Keratinocyte (primary cell): Measurements from ENCODE around the gene RPUSD4. TPM values are rescaled to one million over a fixed set of nuclear protein-coding genes. Genes with fewer than 3 reads are reported as not detected.

ENCODE experiments used
- DNase-seq: peaks from one replicate; pipeline ENCODE4 v3.0.0-alpha.2; 2011; ENCODE audit warnings: low read depth, missing footprints, low spot score
- FAIRE-seq: peaks from 2 replicates; lab custom pipeline; 2011; peaks lifted over from hg19 to GRCh38; lab: Jason Lieb, UNC
- H2AFZ ChIP-seq: 2 replicates; pipeline ENCODE4 v1.6.0; 2012; ENCODE audit warnings: low read length, control low read depth, inconsistent platforms; ENCODE audit not compliant: control insufficient read depth
- H3K27ac ChIP-seq: 2 replicates; pipeline ENCODE4 v1.5.1; 2011; ENCODE audit warnings: low read length; ENCODE audit not compliant: control insufficient read depth, insufficient read depth
- H3K27me3 ChIP-seq: 3 replicates; pipeline ENCODE4 v1.6.0; 2011; ENCODE audit warnings: low read length; ENCODE audit not compliant: control insufficient read depth, insufficient read depth; ENCODE audit errors: extremely low read depth
- H3K36me3 ChIP-seq, 2 experiments: 2 replicates in 1 of 2; 3 replicates in 1 of 2; pipeline ENCODE4 v1.5.1; 2011; ENCODE audit warnings: low read length in 2 of 2, mild to moderate bottlenecking in 1 of 2; ENCODE audit not compliant: control insufficient read depth in 2 of 2, insufficient read depth in 2 of 2; ENCODE audit errors: extremely low read depth in 1 of 2
- H3K4me1 ChIP-seq: 3 replicates; pipeline ENCODE4 v1.5.1; 2011; ENCODE audit warnings: low read length; ENCODE audit not compliant: control insufficient read depth, insufficient read depth; ENCODE audit errors: extremely low read depth
- H3K4me2 ChIP-seq: 3 replicates; pipeline ENCODE4 v1.6.0; 2011; ENCODE audit warnings: low read depth, low read length; ENCODE audit not compliant: control insufficient read depth, insufficient read depth; ENCODE audit errors: extremely low read depth
- H3K4me3 ChIP-seq, 3 experiments: fragments of 200-600 bp in 1 of 3; sonication (generic) in 1 of 3; 2 replicates in 2 of 3; 3 replicates in 1 of 3; pipeline ENCODE4 v1.5.1; 2011 to 2016; ENCODE audit warnings: low read length in 3 of 3, mild to moderate bottlenecking in 3 of 3, control low read depth in 2 of 3, inconsistent platforms in 1 of 3, low read depth in 1 of 3, mixed read lengths in 1 of 3, mixed run types in 1 of 3, moderate library complexity in 1 of 3; ENCODE audit not compliant: control insufficient read depth in 2 of 3, insufficient read depth in 2 of 3; ENCODE audit errors: extremely low read depth in 1 of 3
- H3K79me2 ChIP-seq: 2 replicates; pipeline ENCODE4 v1.6.0; 2012; ENCODE audit warnings: low read length; ENCODE audit not compliant: control insufficient read depth, insufficient read depth
- H3K9ac ChIP-seq: 3 replicates; pipeline ENCODE4 v1.6.0; 2011; ENCODE audit warnings: low read length; ENCODE audit not compliant: control insufficient read depth, insufficient read depth; ENCODE audit errors: extremely low read depth
- H3K9me1 ChIP-seq: 3 replicates; pipeline ENCODE4 v1.6.0; 2011; ENCODE audit warnings: low read length; ENCODE audit not compliant: control insufficient read depth, insufficient read depth; ENCODE audit errors: extremely low read depth
- H3K9me3 ChIP-seq: 2 replicates; pipeline ENCODE4 v1.5.1; 2012; ENCODE audit warnings: low read depth, low read length; ENCODE audit not compliant: control insufficient read depth
- H4K20me1 ChIP-seq: 3 replicates; pipeline ENCODE4 v1.6.0; 2011; ENCODE audit warnings: low read length; ENCODE audit not compliant: control insufficient read depth, insufficient read depth; ENCODE audit errors: extremely low read depth
- EZH2 ChIP-seq: IDR thresholded peaks from one replicate; pipeline ENCODE4 v1.6.1; 2012; ENCODE audit warnings: inconsistent platforms, mild to moderate bottlenecking, low read length, moderate library complexity
- dilution Hi-C: fragments of 300-500 bp; cut with MboI; formaldehyde crosslinking; loops from one replicate; pipeline ENCODE4 v1.7.0; 2020; ENCODE audit warnings: low sequenced_read_pairs; ENCODE audit not compliant: extremely low pct_ligation_motif_present
- polyA plus RNA-seq, 5 experiments: library from polyadenylated mRNA; depleted of rRNA in 3 of 5; stranded (reverse) in 3 of 5; stranded (forward) in 1 of 5; unstranded in 1 of 5; fragments of >200 nt; gene quantifications; 1 replicate in 1 of 5; 2 replicates in 3 of 5; 3 replicates in 1 of 5; pipeline versions ENCODE4 v1.2.1 to v1.2.3, GENCODE V29; 2011 to 2012; ENCODE audit warnings: missing spikeins in 2 of 5, low read depth in 1 of 5, low replicate concordance in 1 of 5
- TF ChIP-seq, protein P1 (sequence below), 3 experiments: IDR thresholded peaks in 1 of 3; conservative IDR thresholded peaks in 1 of 3; optimal IDR thresholded peaks in 1 of 3; 2 replicates in 2 of 3; 3 replicates in 1 of 3; pipeline versions ENCODE3 to v1.5.1; 2011; ENCODE audit warnings: low read length in 3 of 3, mild to moderate bottlenecking in 3 of 3, moderate library complexity in 2 of 3, control low read depth in 1 of 3, inconsistent platforms in 1 of 3; ENCODE audit not compliant: insufficient read depth in 2 of 3; ENCODE audit errors: extremely low read depth in 1 of 3

Gene RPUSD4
- polyA plus RNA-seq, 1 donor (not counting 4 experiments of a cell fraction or from before 2014, with no cell fraction given): 23.8 TPM

DNA sequence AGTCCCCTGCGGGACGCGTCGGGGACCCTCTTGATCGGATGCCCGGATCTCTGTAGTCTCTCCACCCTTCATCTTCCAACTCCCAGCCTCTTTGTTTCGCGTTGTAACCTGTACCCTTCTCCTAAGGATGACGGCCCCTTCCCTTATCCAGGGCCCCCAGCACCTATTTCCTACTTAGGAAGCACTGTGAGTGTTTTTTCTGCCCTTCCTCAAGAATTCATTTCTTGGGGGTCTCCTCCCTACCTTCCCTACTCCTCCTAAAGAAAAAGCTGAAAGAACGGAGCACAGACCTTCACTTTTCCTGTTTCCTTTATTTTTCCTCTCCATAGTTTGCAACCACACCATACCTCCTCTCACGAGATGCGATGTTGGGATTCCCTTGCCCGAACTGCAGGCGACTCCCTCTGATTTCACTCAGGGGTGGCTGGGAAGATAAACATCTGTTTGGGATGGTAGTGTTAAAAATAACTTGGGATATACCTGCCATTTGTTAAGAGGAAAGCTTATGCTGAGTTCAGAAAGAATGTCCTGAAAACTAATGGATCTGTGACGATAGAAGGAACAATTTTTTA lies 725 bp upstream of the RPUSD4 start:
- FAIRE-seq (no peak), DNase-seq (no peak)
- H3K36me3 ChIP-seq: peaks cover 6 to 8% of the 10 kb centered on the region in 2 experiments
- peak overlapping the region; percentile 83 for H2AFZ ChIP-seq
- peaks cover 50% of the 10 kb centered on the region for H3K79me2 ChIP-seq
- peak overlapping the region; percentile 75 for H3K27ac ChIP-seq
- no peaks in the 10 kb centered on the region for H3K9me3 ChIP-seq
- H3K27me3 ChIP-seq: no peaks in the 10 kb centered on the region
- H3K9ac ChIP-seq: peak overlapping the region; percentile 97
- H3K4me1 ChIP-seq: peaks cover 16% of the 10 kb centered on the region
- TF ChIP-seq, protein P1, sequence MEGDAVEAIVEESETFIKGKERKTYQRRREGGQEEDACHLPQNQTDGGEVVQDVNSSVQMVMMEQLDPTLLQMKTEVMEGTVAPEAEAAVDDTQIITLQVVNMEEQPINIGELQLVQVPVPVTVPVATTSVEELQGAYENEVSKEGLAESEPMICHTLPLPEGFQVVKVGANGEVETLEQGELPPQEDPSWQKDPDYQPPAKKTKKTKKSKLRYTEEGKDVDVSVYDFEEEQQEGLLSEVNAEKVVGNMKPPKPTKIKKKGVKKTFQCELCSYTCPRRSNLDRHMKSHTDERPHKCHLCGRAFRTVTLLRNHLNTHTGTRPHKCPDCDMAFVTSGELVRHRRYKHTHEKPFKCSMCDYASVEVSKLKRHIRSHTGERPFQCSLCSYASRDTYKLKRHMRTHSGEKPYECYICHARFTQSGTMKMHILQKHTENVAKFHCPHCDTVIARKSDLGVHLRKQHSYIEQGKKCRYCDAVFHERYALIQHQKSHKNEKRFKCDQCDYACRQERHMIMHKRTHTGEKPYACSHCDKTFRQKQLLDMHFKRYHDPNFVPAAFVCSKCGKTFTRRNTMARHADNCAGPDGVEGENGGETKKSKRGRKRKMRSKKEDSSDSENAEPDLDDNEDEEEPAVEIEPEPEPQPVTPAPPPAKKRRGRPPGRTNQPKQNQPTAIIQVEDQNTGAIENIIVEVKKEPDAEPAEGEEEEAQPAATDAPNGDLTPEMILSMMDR (optimal IDR thresholded peaks at IDR 0.05 in 1 of 3, IDR thresholded peaks at IDR 0.05 in 1 of 3, conservative IDR thresholded peaks at IDR 0.05 in 1 of 3; ENCODE audit: extremely low read depth in 1 of 3, insufficient read depth in 2 of 3, low read length in 3 of 3): no peak
- no peak for TF ChIP-seq EZH2
- H3K4me2 ChIP-seq: peak overlapping the region; percentile 100
- H3K4me3 ChIP-seq: peak overlapping the region; percentile 56 to 89 (median 78)
- dilution Hi-C loops: loop anchor here (25.0 kb wide), 1 partner anchor 275 kb away; the partner anchor contains the start of gene VSIG10L2
- peaks cover 2% of the 10 kb centered on the region for H3K9me1 ChIP-seq
- no peaks in the 10 kb centered on the region for H4K20me1 ChIP-seq

DNA sequence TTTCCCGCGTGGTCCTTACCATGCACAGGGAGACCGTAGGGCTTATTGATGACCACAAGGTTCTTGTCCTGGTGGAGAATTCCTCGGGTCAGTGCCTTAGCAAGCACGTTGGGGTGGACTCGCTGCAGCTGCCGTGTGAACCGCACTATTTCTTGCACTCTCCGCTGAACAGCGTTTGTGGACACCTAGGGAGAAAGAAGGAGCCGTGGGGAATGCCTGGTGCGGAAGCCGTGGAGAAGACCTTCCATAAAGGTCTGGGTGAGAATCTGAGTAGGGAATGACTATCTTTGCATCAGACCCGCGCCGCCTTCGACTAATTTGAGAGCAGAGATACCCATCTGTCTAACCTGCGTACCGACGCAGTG lies 597 bp downstream of the RPUSD4 start:
- no peak for TF ChIP-seq EZH2
- TF ChIP-seq, protein P1 (optimal IDR thresholded peaks at IDR 0.05 in 1 of 3, IDR thresholded peaks at IDR 0.05 in 1 of 3, conservative IDR thresholded peaks at IDR 0.05 in 1 of 3; ENCODE audit: extremely low read depth in 1 of 3, insufficient read depth in 2 of 3, low read length in 3 of 3): no peak
- DNase-seq (no peak), FAIRE-seq (no peak)
- H3K27me3 ChIP-seq: no peaks in the 10 kb centered on the region
- peak overlapping the region; percentile 75 for H3K27ac ChIP-seq
- dilution Hi-C loops: loop anchor here (25.0 kb wide), 1 partner anchor 274 kb away; the partner anchor contains the start of gene VSIG10L2
- no peaks in the 10 kb centered on the region for H3K9me3 ChIP-seq
- peaks cover 16% of the 10 kb centered on the region for H3K4me1 ChIP-seq
- H3K4me3 ChIP-seq: peak overlapping the region; percentile 56 to 89 (median 78)
- H3K79me2 ChIP-seq: peaks cover 44% of the 10 kb centered on the region
- H4K20me1 ChIP-seq: no peaks in the 10 kb centered on the region
- H3K9me1 ChIP-seq: peaks cover 2% of the 10 kb centered on the region
- H3K4me2 ChIP-seq: peak overlapping the region; percentile 89
- H2AFZ ChIP-seq: peak overlapping the region; percentile 80
- peak overlapping the region; percentile 97 for H3K9ac ChIP-seq
- peaks cover 6 to 8% of the 10 kb centered on the region in 2 experiments for H3K36me3 ChIP-seq
